ENCODE data around the gene GOLGA1.

DNA sequence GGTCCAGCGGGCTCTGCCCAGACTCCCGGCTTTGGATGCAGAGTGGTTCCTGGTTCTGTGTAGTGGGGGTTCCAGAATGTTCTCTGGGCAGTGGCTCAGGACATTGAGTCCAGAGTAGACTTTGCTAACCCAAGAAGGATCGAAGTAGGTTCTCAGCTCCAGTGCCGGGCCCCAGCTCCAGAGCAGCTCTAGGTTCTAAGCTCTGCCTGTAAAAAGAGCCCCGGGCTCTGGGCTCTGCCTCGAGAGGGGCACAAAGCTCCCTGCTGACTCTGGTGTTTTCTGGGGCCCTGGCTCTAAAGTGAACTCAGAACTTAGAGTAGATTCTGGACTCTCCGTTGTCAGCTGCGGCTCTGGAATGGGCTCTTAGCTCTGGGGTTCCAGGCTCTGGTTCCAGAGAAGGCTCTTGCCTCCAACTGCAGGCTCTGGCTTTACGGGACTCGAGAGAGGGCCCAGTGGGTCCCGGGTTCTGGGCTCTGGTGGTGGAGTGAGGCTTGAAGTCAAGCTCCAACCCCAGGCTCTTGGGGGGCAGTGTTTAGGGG, 87.2 kb downstream of the GOLGA1 start:
- TF ChIP-seq, protein P1, sequence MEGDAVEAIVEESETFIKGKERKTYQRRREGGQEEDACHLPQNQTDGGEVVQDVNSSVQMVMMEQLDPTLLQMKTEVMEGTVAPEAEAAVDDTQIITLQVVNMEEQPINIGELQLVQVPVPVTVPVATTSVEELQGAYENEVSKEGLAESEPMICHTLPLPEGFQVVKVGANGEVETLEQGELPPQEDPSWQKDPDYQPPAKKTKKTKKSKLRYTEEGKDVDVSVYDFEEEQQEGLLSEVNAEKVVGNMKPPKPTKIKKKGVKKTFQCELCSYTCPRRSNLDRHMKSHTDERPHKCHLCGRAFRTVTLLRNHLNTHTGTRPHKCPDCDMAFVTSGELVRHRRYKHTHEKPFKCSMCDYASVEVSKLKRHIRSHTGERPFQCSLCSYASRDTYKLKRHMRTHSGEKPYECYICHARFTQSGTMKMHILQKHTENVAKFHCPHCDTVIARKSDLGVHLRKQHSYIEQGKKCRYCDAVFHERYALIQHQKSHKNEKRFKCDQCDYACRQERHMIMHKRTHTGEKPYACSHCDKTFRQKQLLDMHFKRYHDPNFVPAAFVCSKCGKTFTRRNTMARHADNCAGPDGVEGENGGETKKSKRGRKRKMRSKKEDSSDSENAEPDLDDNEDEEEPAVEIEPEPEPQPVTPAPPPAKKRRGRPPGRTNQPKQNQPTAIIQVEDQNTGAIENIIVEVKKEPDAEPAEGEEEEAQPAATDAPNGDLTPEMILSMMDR (IDR thresholded peaks at IDR 0.05) = no peak
- TF ChIP-seq POLR2A (IDR thresholded peaks at IDR 0.05) (no peak), POLR2AphosphoS5 (IDR thresholded peaks at IDR 0.05) (no peak), EP300 (IDR thresholded peaks at IDR 0.05) (no peak)

All from upper lobe of left lung (tissue), 4 donors.